NCI-H82 treated with DMSO at 0.1 percent for 48 hours (cell line): Measurements from ENCODE around the gene ZNF423.

Experiments
- DNase-seq: peaks from one replicate; lab custom pipeline; 2025; ENCODE audit not compliant: unreplicated experiment; lab: John Stamatoyannopoulos, UW

Gene ZNF423

GRCh38 chr16:49631187-49632041 lies 224.5 kb downstream of the ZNF423 start:
- no peak for DNase-seq

- DNase-seq, result no peak
Observed at GRCh38 chr16:49630783-49631182, 225.1 kb downstream of the ZNF423 start.

GRCh38 chr16:49629851-49630250 lies 226.1 kb downstream of the ZNF423 start:
- no peak for DNase-seq

- no peak for DNase-seq
Observed at GRCh38 chr16:49628148-49628547, 227.8 kb downstream of the ZNF423 start.

- DNase-seq, result no peak
Observed at GRCh38 chr16:49625311-49626065, 230.4 kb downstream of the ZNF423 start.

- DNase-seq, result no peak
Observed at GRCh38 chr16:49623501-49624266, 232.2 kb downstream of the ZNF423 start.

- DNase-seq, result no peak
Observed at GRCh38 chr16:49622421-49623402, 233.2 kb downstream of the ZNF423 start.

GRCh38 chr16:49622084-49622390 lies 233.9 kb downstream of the ZNF423 start:
- DNase-seq, result no peak

- no peak for DNase-seq
Observed at GRCh38 chr16:49621241-49622083, 234.4 kb downstream of the ZNF423 start.

GRCh38 chr16:49620869-49621240 lies 235.1 kb downstream of the ZNF423 start:
- DNase-seq, result no peak

GRCh38 chr16:49620158-49620868 lies 235.6 kb downstream of the ZNF423 start:
- no peak for DNase-seq

GRCh38 chr16:49619811-49620157 lies 236.1 kb downstream of the ZNF423 start:
- no peak for DNase-seq

- DNase-seq, result no peak
Observed at GRCh38 chr16:49618955-49619354, 237.0 kb downstream of the ZNF423 start.

- no peak for DNase-seq
Observed at GRCh38 chr16:49617710-49618330, 238.1 kb downstream of the ZNF423 start.

GRCh38 chr16:49617016-49617629 lies 238.8 kb downstream of the ZNF423 start:
- DNase-seq, result no peak

- DNase-seq, result no peak
Observed at GRCh38 chr16:49615576-49615975, 240.3 kb downstream of the ZNF423 start.

GRCh38 chr16:49610983-49611382 lies 244.9 kb downstream of the ZNF423 start:
- DNase-seq, result no peak

- DNase-seq, result no peak
Observed at GRCh38 chr16:49608779-49609178, 247.1 kb downstream of the ZNF423 start.
